Caco-2 (cell line): ENCODE data around the gene PITRM1. TPM values are rescaled to one million over a fixed set of nuclear protein-coding genes. Genes with fewer than 3 reads are reported as not detected.
"Not testable (repeated sequence)": the region's sequence is repeated elsewhere in the genome, so short reads cannot be mapped to it uniquely, and the experiment has no call there.

Source experiments
- BruUV-seq: library from RNA; stranded (reverse); fragments of 400-500 nt; replicated peaks from 2 replicates; lab custom pipeline; 2021; lab: Mats Ljungman, UMichigan
- CTCF ChIA-PET: fragments of 300-600 bp; sonication (Branson Sonifier 250); formaldehyde crosslinking; loops from one replicate; lab custom pipeline; 2022; ENCODE audit warnings: antibody characterized with exemption; lab: Charles Lee
- POLR2A ChIA-PET: fragments of 300-600 bp; sonication (Branson Sonifier 250); formaldehyde crosslinking; loops from one replicate; lab custom pipeline; 2022; ENCODE audit warnings: antibody characterized with exemption; lab: Charles Lee
- DNase-seq, 2 experiments: peaks; one replicate each; pipeline versions ENCODE4 v3.0.0 to v3.0.0-alpha.2; 2020 to 2022
- H3K27me3 ChIP-seq: replicated peaks from 2 replicates; pipeline ENCODE4 v1.6.0; 2011; ENCODE audit warnings: low read length; ENCODE audit not compliant: control insufficient read depth, insufficient read depth
- H3K36me3 ChIP-seq: 2 replicates; pipeline ENCODE4 v1.5.1; 2011; ENCODE audit warnings: low read length; ENCODE audit not compliant: control insufficient read depth, insufficient read depth
- H3K4me1 ChIP-seq: fragments of 250-450 bp; sonication (Bioruptor Pico); 2 replicates; pipeline ENCODE4 v1.5.1; 2020; ENCODE audit warnings: mild to moderate bottlenecking
- H3K4me3 ChIP-seq: 2 replicates; pipeline ENCODE4 v1.5.1; 2011; ENCODE audit warnings: low read depth, mild to moderate bottlenecking, control low read depth, low read length
- H3K9me3 ChIP-seq: fragments of 250-450 bp; sonication (Bioruptor Pico); 2 replicates; pipeline ENCODE4 v1.5.1; 2020; ENCODE audit warnings: mild to moderate bottlenecking, moderate library complexity
- H3K27ac Mint-ChIP-seq: one replicate; pipeline ENCODE4 v1.8.0; 2022; ENCODE audit warnings: mixed read lengths; ENCODE audit not compliant: unreplicated experiment
- H3K27me3 Mint-ChIP-seq: one replicate; pipeline ENCODE4 v1.8.0; 2022; ENCODE audit warnings: mixed read lengths; ENCODE audit not compliant: insufficient read depth, unreplicated experiment
- H3K36me3 Mint-ChIP-seq: one replicate; pipeline ENCODE4 v1.8.0; 2022; ENCODE audit warnings: mild to moderate bottlenecking, mixed read lengths; ENCODE audit not compliant: insufficient read depth, unreplicated experiment
- H3K4me1 Mint-ChIP-seq: one replicate; pipeline ENCODE4 v1.8.0; 2022; ENCODE audit warnings: low read depth, mixed read lengths; ENCODE audit not compliant: unreplicated experiment
- H3K4me3 Mint-ChIP-seq: one replicate; pipeline ENCODE4 v1.8.0; 2022; ENCODE audit warnings: mild to moderate bottlenecking, moderate library complexity, mixed read lengths; ENCODE audit not compliant: unreplicated experiment
- H3K9me3 Mint-ChIP-seq: one replicate; pipeline ENCODE4 v1.8.0; 2022; ENCODE audit warnings: mixed read lengths; ENCODE audit not compliant: unreplicated experiment
- intact Hi-C: fragments of 100-400 bp; cut with micrococcal nuclease; formaldehyde crosslinking; loops from one replicate; pipeline ENCODE4 v1.10.0; 2022; ENCODE audit not compliant: unreplicated experiment
- total RNA-seq: library from RNA; stranded (reverse); gene quantifications from 2 replicates; pipeline ENCODE4 v1.2.3, GENCODE V29; 2022
- TF ChIP-seq, protein P1 (sequence below), 2 experiments: fragments of 200-600 bp in 1 of 2; IDR thresholded peaks; 1 replicate in 1 of 2; 2 replicates in 1 of 2; pipeline versions ENCODE4 v1.5.1 to v1.8.0; 2011 to 2022; ENCODE audit warnings: antibody characterized with exemption in 1 of 2, control low read depth in 1 of 2, inconsistent platforms in 1 of 2, low read depth in 1 of 2, low read length in 1 of 2, mild to moderate bottlenecking in 1 of 2, moderate library complexity in 1 of 2; ENCODE audit not compliant: insufficient read depth in 1 of 2, severe bottlenecking in 1 of 2, unreplicated experiment in 1 of 2

The PITRM1 gene
- total RNA-seq, 1 experiment from 2014 or later = 80.5 TPM

DNA sequence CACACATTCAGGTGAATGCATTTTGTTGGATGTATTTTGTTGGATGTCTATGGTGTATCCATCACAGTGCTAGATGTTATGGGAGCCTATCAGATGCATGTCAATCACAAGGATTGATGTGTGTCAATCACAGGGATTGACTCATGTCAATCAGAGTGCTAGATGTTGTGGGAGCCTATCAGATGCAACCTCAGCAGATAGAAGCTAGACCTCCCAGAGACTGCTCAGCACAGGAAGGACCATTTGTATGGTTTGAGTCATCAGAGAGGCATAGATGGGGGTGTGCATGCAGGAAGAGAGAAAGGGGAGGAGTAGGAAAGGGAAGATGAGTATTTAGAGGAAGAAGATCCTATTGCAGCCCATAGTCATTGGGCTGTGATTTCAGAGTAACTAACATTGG lies 48.3 kb upstream of the PITRM1 start:
- Mint-ChIP-seq H3K9me3 (peaks cover 14% of the 10 kb centered on the region), H3K4me1 (no peaks in the 10 kb centered on the region), H3K36me3 (no peaks in the 10 kb centered on the region), H3K27ac (no peak overlapping the region), H3K27me3 (peaks cover 3% of the 10 kb centered on the region), H3K4me3 (no peak overlapping the region)
- TF ChIP-seq, protein P1, sequence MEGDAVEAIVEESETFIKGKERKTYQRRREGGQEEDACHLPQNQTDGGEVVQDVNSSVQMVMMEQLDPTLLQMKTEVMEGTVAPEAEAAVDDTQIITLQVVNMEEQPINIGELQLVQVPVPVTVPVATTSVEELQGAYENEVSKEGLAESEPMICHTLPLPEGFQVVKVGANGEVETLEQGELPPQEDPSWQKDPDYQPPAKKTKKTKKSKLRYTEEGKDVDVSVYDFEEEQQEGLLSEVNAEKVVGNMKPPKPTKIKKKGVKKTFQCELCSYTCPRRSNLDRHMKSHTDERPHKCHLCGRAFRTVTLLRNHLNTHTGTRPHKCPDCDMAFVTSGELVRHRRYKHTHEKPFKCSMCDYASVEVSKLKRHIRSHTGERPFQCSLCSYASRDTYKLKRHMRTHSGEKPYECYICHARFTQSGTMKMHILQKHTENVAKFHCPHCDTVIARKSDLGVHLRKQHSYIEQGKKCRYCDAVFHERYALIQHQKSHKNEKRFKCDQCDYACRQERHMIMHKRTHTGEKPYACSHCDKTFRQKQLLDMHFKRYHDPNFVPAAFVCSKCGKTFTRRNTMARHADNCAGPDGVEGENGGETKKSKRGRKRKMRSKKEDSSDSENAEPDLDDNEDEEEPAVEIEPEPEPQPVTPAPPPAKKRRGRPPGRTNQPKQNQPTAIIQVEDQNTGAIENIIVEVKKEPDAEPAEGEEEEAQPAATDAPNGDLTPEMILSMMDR (IDR thresholded peaks at IDR 0.05; ENCODE audit: insufficient read depth in 1 of 2, low read depth in 1 of 2, low read length in 1 of 2, severe bottlenecking in 1 of 2, unreplicated experiment in 1 of 2) = no peak
- no peaks in the 10 kb centered on the region for H3K36me3 ChIP-seq
- no peaks in the 10 kb centered on the region for H3K27me3 ChIP-seq
- DNase-seq = no peak
- ChIA-PET CTCF (no interaction called here), POLR2A (no interaction called here)
- no TSS peak for BruUV-seq
- no peaks in the 10 kb centered on the region for H3K4me1 ChIP-seq
- intact Hi-C loops = no loop called here
- H3K9me3 ChIP-seq = no peaks in the 10 kb centered on the region; the same call in 1 of the 2 replicates
- H3K4me3 ChIP-seq = no peak overlapping the region

DNA sequence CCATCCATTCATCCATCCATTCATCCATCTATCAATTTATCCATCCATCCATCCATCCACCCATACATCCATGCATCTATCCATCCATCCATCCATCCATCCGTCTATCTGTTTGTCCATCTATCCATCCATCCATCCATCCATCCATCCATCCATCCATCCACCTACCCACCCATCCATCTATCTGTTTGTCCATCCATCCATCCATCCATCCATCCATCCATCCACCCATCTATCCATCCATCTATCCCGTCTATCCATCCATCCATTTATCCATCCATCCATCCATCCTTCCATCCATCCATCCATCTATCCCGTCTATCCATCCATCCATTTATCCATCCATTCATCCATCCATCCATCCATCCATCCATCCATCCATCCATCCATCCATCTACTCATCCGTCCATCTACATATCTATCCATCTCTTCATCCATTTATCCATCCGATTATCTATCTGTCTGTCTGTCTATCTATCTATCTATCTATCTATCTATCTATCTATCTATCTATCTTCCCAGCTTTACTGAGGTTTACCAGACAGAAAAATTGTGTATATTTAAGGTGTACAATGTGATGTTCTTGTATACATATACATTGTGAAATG lies 46.5 kb upstream of the PITRM1 start:
- H3K9me3 Mint-ChIP-seq = peaks cover 14% of the 10 kb centered on the region
- H3K4me1 ChIP-seq, H3K27me3 ChIP-seq, H3K9me3 ChIP-seq, BruUV-seq, H3K27ac Mint-ChIP-seq, H3K36me3 Mint-ChIP-seq, DNase-seq, CTCF ChIA-PET, H3K4me3 ChIP-seq, H3K36me3 ChIP-seq, intact Hi-C loops, H3K4me1 Mint-ChIP-seq, H3K4me3 Mint-ChIP-seq, H3K27me3 Mint-ChIP-seq, POLR2A ChIA-PET: not testable (repeated sequence)

DNA sequence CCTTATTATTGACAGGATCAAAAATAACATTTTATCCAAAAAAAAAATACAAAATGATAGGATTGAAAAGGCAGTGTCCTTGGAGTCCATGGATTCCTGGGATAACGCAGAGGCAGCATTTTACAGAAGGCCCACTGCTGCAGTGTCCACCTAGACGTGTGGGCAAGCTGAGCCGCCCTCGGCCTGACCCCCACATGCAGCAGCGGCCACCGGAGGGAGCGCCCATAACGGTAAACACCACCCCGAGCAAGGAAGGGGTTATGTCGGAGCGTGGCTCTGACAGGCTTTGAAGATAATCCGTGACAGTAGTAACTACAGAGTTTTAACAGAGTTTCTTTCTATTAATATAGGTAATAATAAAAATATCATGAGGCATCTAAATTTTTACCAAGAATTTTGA lies 45.3 kb upstream of the PITRM1 start:
- Histone ChIP-seq H3K36me3 (no peaks in the 10 kb centered on the region), H3K4me1 (no peaks in the 10 kb centered on the region), H3K27me3 (no peaks in the 10 kb centered on the region), H3K9me3 (no peaks in the 10 kb centered on the region), H3K4me3 (no peak overlapping the region)
- no peak for DNase-seq
- ChIA-PET POLR2A (no interaction called here), CTCF (no interaction called here)
- Mint-ChIP-seq H3K36me3 (no peaks in the 10 kb centered on the region), H3K9me3 (peaks cover 14% of the 10 kb centered on the region), H3K27me3 (peaks cover 3% of the 10 kb centered on the region), H3K4me1 (no peaks in the 10 kb centered on the region), H3K27ac (no peak overlapping the region), H3K4me3 (no peak overlapping the region)
- BruUV-seq = no TSS peak
- intact Hi-C loops = no loop called here
- TF ChIP-seq, protein P1 (IDR thresholded peaks at IDR 0.05; ENCODE audit: insufficient read depth in 1 of 2, low read depth in 1 of 2, low read length in 1 of 2, severe bottlenecking in 1 of 2, unreplicated experiment in 1 of 2) = no peak
